Activated naive CD4-positive, alpha-beta T cell treated with anti-CD3 and anti-CD28 coated beads, Interleukin-2, amount 50 U/mL, for 16 hours (primary cell): ENCODE results near the gene ZFX.

Experiments used
- DNase-seq: peaks from one replicate; pipeline ENCODE4 v3.0.0-alpha.2; 2020

Gene ZFX

DNA sequence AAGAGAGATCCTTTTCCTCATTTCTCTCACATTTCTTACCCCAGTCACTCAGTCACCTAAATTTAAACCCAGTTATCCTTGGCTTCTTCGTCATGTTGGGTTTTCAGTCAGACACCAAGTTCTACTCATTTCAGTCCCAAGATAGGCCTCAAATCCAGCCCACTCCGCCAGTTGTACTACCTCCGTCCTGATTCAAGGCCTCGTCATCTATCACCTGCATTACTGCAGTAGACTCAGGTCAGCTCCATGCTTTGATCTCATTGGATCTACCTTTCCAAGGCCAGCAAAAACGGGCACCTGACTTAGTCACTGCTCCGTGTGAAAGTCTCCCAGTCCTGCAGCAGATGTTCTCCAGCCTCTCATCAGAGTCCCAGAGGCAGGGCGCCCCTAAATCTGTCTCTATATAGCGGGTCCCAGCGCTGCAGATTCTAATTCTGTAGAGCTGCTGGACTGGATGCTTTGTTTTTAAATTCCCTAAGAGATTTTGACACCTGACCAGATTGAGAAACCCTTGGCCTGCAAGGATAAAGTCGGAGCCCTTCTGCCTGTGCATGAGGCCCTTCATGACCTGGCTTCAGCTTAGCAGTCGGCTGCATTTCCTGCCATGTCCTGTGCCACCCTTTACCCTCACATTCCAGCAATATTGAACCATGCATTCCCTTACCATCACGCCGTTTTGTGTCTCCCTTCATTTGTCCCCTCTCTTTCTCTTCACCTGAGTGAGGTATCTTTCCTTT is 53.7 kb downstream of the ZFX start:
- DNase-seq, result no peak

DNA sequence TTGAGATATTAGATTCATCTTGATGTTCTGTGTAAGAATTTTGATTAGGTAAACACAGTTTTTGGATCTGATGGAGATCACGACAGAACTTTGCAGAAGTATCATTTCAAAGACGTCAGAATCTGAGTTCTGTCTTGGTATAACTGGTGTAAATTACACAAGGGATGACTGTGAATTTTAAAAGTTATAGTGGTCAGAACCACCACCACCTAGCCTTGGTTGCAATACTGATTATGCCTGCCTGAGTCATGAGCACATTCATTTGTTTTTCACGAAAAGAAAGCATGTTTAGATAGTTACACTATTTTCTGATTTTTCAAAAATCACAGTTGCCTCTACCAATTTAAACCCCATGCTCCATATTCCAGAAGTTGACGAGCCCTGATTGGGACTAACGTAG is 54.8 kb downstream of the ZFX start:
- DNase-seq, result no peak

DNA sequence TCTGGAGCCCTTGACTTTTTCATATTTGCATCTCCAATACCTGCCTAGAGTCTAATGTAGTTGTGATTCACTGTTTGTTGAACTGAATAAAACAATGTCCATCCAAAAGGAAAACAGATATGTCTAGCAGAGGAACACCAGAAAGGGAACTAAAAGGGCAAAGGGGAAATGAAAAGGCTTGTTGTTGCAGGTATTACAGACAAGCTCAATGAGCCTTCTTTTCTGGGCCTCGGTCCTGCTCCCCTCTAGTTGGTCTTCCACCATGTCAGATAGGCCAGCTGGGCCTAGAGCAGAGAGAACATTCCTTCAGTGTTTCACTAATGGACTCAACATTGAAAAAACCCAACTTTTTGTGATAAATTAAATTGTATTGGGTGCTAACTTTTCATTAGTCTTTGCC is 55.4 kb downstream of the ZFX start:
- DNase-seq, result no peak

DNA sequence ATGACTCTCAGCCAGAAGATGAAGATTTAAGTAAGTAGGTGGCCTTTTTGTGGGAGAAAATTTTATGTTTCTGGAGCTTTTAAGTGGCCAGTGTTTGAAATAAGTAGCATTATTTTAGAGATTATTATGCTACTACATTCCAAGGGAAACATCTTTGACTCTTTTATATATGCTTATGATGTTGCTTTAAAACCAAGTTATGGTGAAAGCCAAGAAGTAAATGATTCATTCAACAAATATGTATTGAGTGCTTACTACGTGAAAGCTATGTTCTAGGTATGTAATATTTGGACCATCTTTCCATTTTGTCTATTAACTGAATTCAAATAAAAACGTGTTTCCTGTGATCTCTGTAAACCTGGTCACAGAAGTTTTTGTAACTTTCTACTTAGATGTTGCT is 58.3 kb downstream of the ZFX start:
- DNase-seq, result no peak

DNA sequence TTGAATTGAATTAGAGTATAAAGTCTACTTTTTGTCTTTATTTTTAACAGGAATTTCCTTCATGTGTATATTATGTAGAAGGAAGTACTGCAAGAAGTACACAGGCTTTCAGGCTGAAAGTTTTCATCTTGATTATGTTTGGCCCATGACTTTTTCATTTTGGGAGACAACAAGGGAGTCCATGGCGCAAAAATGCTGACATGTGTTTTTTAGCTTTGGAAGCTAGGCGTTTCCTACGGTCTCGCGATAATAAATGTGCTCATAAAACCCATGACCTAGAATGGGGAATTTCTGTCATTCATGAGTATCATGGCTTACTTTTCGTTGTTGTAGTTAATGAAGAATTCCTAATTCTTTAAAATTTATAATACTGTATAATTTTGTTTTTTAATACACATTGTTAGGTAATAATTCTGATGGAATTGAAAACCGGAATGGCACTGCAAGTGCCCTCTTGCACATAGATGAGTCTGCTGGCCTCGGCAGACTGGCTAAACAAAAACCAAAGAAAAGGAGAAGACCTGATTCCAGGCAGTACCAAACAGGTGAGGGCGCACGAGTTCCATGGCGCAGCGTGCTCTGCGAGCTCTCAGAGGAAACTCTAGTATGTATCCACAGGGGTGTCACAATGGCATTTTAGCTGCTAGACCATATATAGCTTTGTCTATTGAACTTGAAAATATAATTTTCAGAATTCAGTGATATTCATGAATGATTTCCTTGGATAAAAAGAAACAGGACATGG is 59.1 kb downstream of the ZFX start:
- DNase-seq, result no peak

- DNase-seq, result no peak
Observed at GRCh38 chrX:24210190-24210589, 60.7 kb downstream of the ZFX start.

DNA sequence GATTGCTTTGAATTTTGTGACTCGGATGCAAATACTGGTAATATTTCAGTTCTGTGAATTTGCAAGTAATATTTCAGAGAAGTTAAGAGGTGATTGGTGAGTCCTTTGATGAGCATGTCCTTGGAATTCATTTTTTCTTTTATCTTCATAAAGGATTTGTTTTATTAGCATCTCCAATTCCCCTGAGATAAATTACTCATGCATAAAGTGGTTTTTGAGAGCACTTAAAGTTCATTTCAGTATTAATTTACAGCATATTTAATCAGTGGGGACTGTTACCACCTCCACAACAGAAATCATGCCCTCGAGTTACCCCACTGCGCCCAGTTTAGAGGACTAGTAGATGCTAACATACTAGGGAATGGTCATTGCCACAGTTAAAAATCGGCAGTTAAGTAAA is 65.0 kb downstream of the ZFX start:
- DNase-seq, result no peak

DNA sequence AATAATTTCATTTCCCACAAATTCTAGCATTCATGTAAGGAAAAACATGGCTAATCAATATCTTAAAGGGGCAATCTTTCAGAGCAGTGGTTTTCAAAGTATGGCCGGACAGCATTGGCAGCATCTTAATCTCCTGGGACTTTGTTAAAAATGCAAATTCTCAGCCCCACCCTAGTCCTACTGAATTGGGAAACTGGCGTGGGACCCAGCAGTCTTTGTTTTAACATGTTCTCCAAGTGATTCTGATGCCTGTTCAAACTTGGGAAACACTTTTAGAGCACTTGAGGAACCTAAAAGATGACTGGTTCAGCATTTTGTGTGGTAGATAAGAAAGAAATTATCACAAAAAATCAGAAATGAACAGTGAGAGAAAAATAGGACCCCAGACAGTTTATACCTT is 65.7 kb downstream of the ZFX start:
- no peak for DNase-seq

DNA sequence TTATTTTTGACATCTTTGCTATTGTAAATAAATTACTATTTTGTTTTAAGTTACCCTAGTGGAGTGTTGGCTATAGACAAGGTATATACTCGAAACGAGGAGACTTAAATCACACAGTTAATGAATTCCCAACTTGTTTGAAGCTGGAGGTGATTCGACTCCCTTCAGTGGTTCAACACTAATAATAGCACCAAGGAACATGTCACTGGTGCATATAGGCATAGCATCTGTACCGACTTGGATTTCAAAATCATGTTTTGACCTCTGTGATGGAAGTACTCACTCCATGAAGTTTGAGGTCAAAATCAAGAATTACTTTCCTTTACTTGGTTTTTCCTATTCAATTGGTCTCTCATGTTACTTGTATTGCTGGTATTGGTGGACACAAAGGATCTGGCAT is 66.5 kb downstream of the ZFX start:
- DNase-seq, result no peak

- DNase-seq, result no peak
Observed at GRCh38 chrX:24216827-24217226, 67.3 kb downstream of the ZFX start.

- DNase-seq, result no peak
Observed at GRCh38 chrX:24219320-24219719, 69.8 kb downstream of the ZFX start.

GRCh38 chrX:24221872-24222271 is 72.3 kb downstream of the ZFX start:
- DNase-seq, result no peak

DNA sequence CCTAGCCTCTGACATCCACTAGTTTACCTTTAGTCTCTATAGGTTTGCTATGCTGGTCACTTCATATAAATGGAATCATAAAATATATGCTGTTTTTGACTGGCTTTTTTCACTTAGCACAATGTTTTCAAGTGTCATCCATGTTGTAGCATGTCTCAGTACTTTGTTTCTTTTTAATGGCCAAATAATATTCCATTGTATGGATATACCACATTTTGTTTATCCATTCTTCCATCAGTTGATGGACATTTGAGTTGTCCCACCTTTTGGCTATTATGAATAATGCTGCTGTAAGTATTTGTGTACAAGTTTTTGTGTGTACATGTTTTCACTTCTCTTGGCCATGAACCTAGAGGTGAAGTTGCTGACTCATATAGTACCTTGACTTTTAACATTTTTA is 75.7 kb downstream of the ZFX start:
- no peak for DNase-seq

DNA sequence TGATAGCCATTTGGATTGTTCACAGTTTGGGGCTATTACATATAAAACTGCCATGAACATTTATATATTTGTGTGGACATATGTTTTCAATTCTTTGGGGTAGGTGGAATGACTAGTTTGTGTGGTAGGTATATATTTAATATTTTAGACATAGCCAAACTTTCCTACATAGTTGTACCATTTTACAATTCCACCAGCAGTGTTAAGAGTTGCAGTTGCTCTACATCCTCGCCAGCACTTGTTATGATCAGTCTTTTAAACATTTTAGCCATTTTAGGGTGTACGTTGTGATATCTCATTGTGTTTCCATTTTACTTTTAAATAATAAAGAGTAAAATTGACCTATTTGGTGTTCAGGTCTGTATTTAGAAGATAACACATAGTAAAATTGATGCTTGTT is 76.6 kb downstream of the ZFX start:
- DNase-seq, result no peak

DNA sequence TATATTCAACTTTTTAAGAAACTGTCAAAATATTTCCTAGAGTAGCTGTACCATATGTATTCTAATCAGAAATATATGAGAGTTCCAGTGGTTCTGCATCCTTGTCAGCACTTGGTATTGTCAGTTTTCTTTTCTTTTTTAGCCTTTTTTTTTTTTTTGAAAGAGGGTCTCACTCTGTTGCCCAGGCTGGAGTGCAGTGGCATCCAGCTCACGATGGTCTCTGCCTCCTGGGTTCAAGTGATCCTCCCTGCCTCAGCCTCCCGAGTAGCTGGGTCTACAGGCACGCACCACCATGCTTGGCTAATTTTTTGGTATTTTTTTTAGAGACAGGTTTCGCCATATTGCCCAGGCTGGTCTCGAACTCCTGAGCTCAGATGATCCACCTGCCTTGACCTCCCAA is 79.1 kb downstream of the ZFX start:
- DNase-seq, result no peak

DNA sequence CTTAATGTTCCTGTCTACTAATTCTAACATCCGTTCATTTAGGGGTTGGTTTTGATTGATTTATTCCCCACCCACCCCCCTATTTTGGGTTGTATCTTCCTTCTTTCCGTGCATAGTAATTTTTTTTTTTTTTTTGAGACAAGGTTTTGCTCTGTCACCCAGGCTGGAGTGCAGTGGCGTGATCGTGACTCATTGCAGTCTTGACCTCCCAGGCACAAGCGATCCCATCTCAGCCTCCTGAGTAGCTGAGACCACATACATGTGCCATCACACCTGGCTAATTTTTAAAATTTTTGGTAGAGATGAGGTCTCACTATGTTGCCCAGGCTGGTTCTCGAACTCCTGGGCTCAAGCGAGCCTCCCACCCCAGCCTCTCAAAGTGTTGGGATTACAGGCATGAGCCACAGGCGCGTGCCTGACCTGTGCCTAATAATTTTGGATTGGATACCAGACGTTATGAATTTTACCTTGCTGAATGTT is 79.9 kb downstream of the ZFX start:
- DNase-seq, result no peak

GRCh38 chrX:24229976-24230375 is 80.4 kb downstream of the ZFX start:
- no peak for DNase-seq

GRCh38 chrX:24231131-24231540 is 81.6 kb downstream of the ZFX start:
- no peak for DNase-seq

GRCh38 chrX:24231641-24232179 is 82.2 kb downstream of the ZFX start:
- DNase-seq, result no peak

GRCh38 chrX:24232796-24233195 is 83.3 kb downstream of the ZFX start:
- no peak for DNase-seq

GRCh38 chrX:24235084-24235710 is 85.7 kb downstream of the ZFX start:
- DNase-seq, result no peak

DNA sequence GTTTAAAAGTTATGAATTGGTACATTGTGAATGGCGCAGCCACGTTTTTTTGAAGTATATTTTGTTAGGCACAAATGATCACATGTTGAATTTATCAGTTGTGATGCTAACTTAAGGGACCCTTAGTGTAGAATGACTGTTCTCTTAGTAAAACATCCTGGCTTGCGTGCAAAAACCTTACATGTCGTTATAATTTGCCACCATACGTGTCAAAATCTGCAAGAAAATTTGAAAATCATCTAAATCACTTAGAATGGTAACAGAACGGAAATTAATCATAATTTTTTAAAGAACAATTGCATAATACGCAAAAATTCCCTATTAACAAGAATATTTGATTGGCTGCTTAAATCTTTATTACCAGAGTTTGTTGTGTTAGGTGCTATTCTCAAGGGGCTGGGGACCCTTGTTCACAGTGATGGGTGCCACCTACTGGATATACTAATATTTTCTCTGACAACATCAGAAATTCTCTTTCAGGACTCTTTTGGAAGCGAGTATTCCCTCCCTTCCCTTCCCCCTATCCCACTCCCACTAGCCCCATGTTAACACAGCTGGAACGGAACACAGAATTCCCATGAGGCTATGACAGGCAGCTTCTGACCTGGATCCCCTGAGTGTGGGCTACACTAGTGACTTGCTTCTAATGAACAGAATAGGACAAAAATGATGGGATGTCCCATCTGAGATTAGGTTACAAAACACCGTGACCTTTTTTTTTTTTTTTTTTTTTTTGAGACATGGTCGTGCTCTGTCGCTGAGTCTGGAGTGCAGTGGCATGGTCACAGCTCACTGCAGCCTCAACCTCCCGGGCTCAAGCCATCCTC is 92.5 kb downstream of the ZFX start:
- no peak for DNase-seq

GRCh38 chrX:24242649-24243175 is 93.2 kb downstream of the ZFX start:
- no peak for DNase-seq
